Measurements from ENCODE around the gene EPC2.

Gene EPC2, protein sequence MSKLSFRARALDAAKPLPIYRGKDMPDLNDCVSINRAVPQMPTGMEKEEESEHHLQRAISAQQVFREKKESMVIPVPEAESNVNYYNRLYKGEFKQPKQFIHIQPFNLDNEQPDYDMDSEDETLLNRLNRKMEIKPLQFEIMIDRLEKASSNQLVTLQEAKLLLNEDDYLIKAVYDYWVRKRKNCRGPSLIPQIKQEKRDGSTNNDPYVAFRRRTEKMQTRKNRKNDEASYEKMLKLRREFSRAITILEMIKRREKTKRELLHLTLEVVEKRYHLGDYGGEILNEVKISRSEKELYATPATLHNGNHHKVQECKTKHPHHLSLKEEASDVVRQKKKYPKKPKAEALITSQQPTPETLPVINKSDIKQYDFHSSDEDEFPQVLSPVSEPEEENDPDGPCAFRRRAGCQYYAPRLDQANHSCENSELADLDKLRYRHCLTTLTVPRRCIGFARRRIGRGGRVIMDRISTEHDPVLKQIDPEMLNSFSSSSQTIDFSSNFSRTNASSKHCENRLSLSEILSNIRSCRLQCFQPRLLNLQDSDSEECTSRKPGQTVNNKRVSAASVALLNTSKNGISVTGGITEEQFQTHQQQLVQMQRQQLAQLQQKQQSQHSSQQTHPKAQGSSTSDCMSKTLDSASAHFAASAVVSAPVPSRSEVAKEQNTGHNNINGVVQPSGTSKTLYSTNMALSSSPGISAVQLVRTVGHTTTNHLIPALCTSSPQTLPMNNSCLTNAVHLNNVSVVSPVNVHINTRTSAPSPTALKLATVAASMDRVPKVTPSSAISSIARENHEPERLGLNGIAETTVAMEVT

GRCh38 chr2:148643998-148644882 is at the start of gene EPC2:
EPC2 (plus strand) TSS chr2:148644751; CDS start chr2:148645018, 267 bp downstream.
- peak within 1 kb of the TSS; percentile 98 for H3K4me3 ChIP-seq (ENCODE audit: low read length)
- TF ChIP-seq ZNF274 (IDR thresholded peaks at IDR 0.05; ENCODE audit: low read depth, low read length) = no peak

DNA sequence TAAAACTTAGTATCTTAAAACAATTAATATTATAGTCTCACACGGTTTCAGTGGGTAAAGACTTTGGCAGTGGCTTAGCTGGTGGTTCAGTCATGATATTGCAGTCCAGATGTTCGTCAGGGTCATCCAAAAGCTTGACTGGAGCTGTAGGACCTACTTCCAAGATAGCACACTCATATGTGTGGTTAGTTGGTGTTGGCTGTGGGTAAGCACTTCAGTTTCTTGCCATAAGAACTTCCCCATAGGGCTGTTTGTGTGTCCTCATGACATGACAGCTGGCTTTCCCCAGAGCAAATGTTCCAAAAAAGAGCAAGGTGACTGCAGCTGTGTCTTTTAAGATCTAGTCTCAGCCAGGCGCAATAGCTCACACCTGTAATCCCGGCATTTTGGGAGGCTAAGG is 48.5 kb upstream of the EPC2 start:
- no peak overlapping the region for H3K4me3 ChIP-seq (ENCODE audit: low read length)
- TF ChIP-seq ZNF274 (IDR thresholded peaks at IDR 0.05; ENCODE audit: low read depth, low read length) = no peak

GRCh38 chr2:148599109-148599991 is 45.2 kb upstream of the EPC2 start:
- H3K4me3 ChIP-seq (ENCODE audit: low read length) = no peak overlapping the region
- TF ChIP-seq ZNF274 (IDR thresholded peaks at IDR 0.05; ENCODE audit: low read depth, low read length) = no peak

DNA sequence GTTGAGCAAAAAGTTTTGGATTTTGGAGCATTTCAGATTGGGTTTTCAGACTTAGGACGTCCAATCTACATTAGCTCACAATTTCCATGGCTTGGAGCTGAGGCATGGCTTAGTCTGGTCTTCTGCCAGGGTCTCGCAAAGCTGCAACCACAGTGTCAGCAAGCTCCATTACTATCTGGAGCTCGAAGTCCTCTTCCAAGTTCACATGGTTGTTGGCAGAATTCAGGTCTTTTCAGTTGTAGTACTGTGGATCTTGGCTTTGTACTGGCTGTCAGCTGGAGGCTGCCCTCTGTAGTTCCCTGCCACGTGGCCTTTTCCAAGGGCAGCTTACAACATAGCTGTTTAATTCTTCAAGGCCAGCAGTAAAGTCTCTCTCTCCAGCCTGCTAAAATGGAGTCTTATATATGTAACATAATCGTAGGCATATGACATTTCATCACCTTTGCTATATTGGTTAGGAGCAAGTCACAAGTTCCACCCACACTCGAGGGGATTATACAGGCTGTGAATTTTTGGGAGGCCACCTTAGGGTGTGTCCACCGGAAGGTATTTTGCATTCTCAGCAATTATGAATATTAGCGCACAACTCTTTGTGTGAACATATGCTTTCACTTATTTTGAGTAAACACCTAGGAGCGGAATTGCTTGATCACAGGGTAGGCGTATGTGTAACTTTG is 41.5 kb upstream of the EPC2 start:
- no peak overlapping the region for H3K4me3 ChIP-seq (ENCODE audit: low read length)

DNA sequence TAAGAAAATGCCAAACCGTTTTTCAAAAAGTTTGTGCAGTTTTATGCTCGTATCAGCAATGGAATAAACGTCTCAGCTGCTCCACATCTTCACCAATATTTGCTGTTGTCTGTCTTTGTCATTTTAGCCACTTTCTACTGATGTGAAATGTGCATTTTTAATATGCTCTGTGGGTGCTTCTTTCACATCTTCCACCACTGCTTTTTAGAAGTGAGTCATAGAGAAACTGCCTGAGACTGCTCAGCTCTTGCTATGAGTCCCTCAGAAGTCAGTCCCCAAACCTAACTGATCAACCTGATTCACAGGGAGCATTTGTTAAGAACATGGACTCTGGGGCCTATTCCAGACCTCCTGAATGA is 41.0 kb upstream of the EPC2 start:
- H3K4me3 ChIP-seq (ENCODE audit: low read length) = no peak overlapping the region
- TF ChIP-seq ZNF274 (IDR thresholded peaks at IDR 0.05; ENCODE audit: low read depth, low read length) = no peak

More for the DNA sequence above, 41.5 kb upstream of the EPC2 start:
- TF ChIP-seq ZNF274 (IDR thresholded peaks at IDR 0.05; ENCODE audit: low read depth, low read length) = no peak

GRCh38 chr2:148604927-148605326 is 39.6 kb upstream of the EPC2 start:
- no peak for TF ChIP-seq ZNF274 (IDR thresholded peaks at IDR 0.05; ENCODE audit: low read depth, low read length)

GRCh38 chr2:148607566-148607965 is 37.0 kb upstream of the EPC2 start:
- no peak overlapping the region for H3K4me3 ChIP-seq (ENCODE audit: low read length)
- no peak for TF ChIP-seq ZNF274 (IDR thresholded peaks at IDR 0.05; ENCODE audit: low read depth, low read length)

More at GRCh38 chr2:148604927-148605326, 39.6 kb upstream of the EPC2 start:
- H3K4me3 ChIP-seq (ENCODE audit: low read length) = no peak overlapping the region

GRCh38 chr2:148613231-148614013 is 31.1 kb upstream of the EPC2 start:
- TF ChIP-seq ZNF274 (IDR thresholded peaks at IDR 0.05; ENCODE audit: low read depth, low read length) = no peak
- no peak overlapping the region for H3K4me3 ChIP-seq (ENCODE audit: low read length)

DNA sequence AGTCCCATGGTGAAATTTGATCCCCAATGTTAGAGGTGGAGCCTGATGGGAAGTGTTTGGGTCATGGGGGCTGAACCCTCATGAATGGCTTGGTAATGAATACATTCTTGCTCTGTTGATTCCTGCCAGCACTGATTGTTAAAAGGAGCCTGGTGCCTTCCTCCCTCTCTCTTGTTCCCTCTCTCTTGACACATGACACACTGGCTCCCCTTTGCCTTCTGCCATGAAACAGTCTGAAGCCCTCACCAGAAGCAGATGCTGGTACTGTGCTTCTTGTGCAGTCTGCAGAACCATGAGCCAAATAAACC is 30.6 kb upstream of the EPC2 start:
- no peak for TF ChIP-seq ZNF274 (IDR thresholded peaks at IDR 0.05; ENCODE audit: low read depth, low read length)
- H3K4me3 ChIP-seq (ENCODE audit: low read length) = no peak overlapping the region

DNA sequence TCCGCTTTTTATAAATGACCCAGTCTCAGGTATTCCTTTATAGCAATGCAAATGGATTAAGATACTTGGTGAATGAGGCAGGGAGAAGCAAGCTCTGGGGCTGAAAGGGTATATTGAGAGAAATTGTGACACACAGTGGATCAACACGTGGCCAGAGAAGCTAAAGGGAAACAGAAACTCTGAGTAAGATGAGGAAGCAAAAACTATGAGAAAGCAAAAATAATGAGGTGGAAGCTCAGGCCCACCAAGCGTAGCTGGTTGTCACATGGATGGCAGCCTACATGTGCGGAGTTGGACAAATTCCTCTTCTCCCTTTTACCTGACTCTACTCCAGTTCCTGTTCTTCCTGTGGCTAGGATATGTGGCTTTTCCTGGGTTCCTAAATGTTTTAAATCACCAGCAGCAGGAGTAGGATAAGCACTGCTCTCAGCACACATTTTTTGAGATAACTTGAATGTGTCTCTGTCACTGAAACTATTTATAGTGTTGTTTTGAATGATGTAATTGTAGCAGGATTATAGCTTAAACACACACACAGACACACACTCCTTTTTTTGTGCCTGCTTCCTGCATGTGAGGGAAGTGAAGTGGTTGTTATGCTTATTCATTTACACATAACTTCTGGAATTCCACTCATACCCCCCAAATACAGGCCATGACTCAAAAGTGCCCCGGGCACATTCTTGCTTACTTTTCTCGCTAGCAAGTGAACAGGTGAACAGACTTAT is 30.1 kb upstream of the EPC2 start:
- no peak overlapping the region; the same call in 1 of the 2 replicates for H3K4me3 ChIP-seq (ENCODE audit: low read length)

GRCh38 chr2:148615381-148615841 is 29.1 kb upstream of the EPC2 start:
- no peak for TF ChIP-seq ZNF274 (IDR thresholded peaks at IDR 0.05; ENCODE audit: low read depth, low read length)
- H3K4me3 ChIP-seq (ENCODE audit: low read length) = no peak overlapping the region

More for the DNA sequence above, 30.1 kb upstream of the EPC2 start:
- TF ChIP-seq ZNF274 (IDR thresholded peaks at IDR 0.05; ENCODE audit: low read depth, low read length) = no peak

Data from GM08714 (cell line).